ENCODE data around the gene KNSTRN.

Gene KNSTRN

DNA sequence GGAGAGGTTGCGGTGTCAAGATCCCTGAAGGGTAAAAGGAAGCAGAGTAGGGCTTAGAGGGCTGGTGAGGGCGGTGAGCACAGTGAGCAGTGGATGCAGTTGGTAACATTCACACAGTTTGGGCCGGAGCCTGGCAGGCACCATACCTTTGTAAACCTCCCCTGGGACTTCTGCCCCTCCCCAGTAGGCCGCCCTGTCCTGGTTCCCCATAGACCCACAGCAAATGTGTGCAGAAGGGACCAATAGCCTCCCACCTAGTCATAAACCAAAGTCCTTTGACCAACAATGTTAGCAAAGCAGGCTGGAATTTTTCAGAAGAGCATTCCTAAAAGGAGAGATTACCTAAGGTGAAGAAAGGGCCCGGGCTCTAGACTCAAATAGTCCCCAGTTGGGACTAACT is 33.4 kb upstream of the KNSTRN start:
- Histone ChIP-seq H3K9me3 (ENCODE audit: insufficient read depth, low read length) (no peaks in the 10 kb centered on the region), H3K4me2 (ENCODE audit: low read depth, low read length, poor library complexity, severe bottlenecking) (no peak overlapping the region), H3K79me2 (ENCODE audit: insufficient read depth, low read length) (no peaks in the 10 kb centered on the region), H3K27me3 (ENCODE audit: low read length) (no peaks in the 10 kb centered on the region), H4K20me1 (ENCODE audit: low read depth, low read length) (no peaks in the 10 kb centered on the region), H2AFZ (ENCODE audit: low read depth, low read length, severe bottlenecking) (no peak overlapping the region), H3K9ac (ENCODE audit: low read length) (no peak overlapping the region), H3F3A (ENCODE audit: insufficient read depth) (no peaks in the 10 kb centered on the region), H3K27ac (ENCODE audit: low read depth, low read length) (no peak overlapping the region), H3K4me3 (ENCODE audit: insufficient read depth, low read length, poor library complexity, severe bottlenecking) (no peak overlapping the region), H3K9me2 (replicated peaks; ENCODE audit: insufficient read depth, low read length) (no peaks in the 10 kb centered on the region), H3K36me3 (ENCODE audit: low read length) (no peaks in the 10 kb centered on the region)
- TF ChIP-seq CTCF (IDR thresholded peaks at IDR 0.05; ENCODE audit: insufficient read depth, low read length, poor library complexity, severe bottlenecking), result no peak
- TF ChIP-seq EZH2phosphoT487 (conservative IDR thresholded peaks at IDR 0.05; ENCODE audit: low read length), result no peak

DNA sequence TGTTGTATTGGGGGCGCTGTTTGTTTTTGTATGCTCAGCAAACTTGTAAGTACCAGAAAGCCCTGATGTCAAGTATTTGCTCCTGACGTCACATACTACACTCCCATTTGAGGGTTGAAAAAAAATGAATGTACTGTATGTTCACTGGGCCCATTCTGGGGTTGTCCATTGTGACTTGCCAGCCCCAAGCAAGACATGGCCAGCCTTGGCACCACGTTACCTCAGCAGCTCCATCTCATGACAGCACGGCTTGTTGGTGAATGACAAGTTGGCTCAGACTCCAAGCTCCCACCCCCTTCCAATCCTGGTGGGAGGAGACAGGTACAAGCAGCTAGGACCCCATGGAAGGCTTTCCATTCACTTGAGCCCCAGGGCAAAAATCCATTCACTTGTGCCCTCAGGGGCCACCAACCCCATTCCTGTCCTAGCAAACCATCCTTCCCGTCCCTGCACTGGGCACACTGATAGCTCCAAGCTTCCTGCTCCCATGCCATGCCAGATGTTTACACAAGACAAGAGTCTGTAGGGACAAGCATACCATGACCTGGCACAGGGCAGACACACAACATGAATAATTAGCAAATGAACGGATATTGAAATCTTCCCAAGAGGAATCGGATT is 30.1 kb upstream of the KNSTRN start:
- Histone ChIP-seq H3K27me3 (ENCODE audit: low read length) (no peaks in the 10 kb centered on the region), H4K20me1 (ENCODE audit: low read depth, low read length) (no peaks in the 10 kb centered on the region), H3K9me2 (replicated peaks; ENCODE audit: insufficient read depth, low read length) (no peaks in the 10 kb centered on the region), H3F3A (ENCODE audit: insufficient read depth) (no peaks in the 10 kb centered on the region), H3K9ac (ENCODE audit: low read length) (no peak overlapping the region), H3K27ac (ENCODE audit: low read depth, low read length) (no peak overlapping the region), H3K4me2 (ENCODE audit: low read depth, low read length, poor library complexity, severe bottlenecking) (no peak overlapping the region), H2AFZ (ENCODE audit: low read depth, low read length, severe bottlenecking) (no peak overlapping the region), H3K9me3 (ENCODE audit: insufficient read depth, low read length) (no peaks in the 10 kb centered on the region), H3K4me3 (ENCODE audit: insufficient read depth, low read length, poor library complexity, severe bottlenecking) (no peak overlapping the region), H3K79me2 (ENCODE audit: insufficient read depth, low read length) (no peaks in the 10 kb centered on the region), H3K36me3 (ENCODE audit: low read length) (no peaks in the 10 kb centered on the region)
- TF ChIP-seq EZH2phosphoT487 (conservative IDR thresholded peaks at IDR 0.05; ENCODE audit: low read length) (no peak), CTCF (IDR thresholded peaks at IDR 0.05; ENCODE audit: insufficient read depth, low read length, poor library complexity, severe bottlenecking) (no peak)

GRCh38 chr15:40353697-40354096 is 28.8 kb upstream of the KNSTRN start:
- Histone ChIP-seq H3K4me3 (ENCODE audit: insufficient read depth, low read length, poor library complexity, severe bottlenecking) (no peak overlapping the region), H4K20me1 (ENCODE audit: low read depth, low read length) (no peaks in the 10 kb centered on the region), H3K9ac (ENCODE audit: low read length) (no peak overlapping the region), H3K36me3 (ENCODE audit: low read length) (no peaks in the 10 kb centered on the region), H3K9me2 (replicated peaks; ENCODE audit: insufficient read depth, low read length) (no peaks in the 10 kb centered on the region), H3K9me3 (ENCODE audit: insufficient read depth, low read length) (no peaks in the 10 kb centered on the region), H3K79me2 (ENCODE audit: insufficient read depth, low read length) (no peaks in the 10 kb centered on the region), H2AFZ (ENCODE audit: low read depth, low read length, severe bottlenecking) (no peak overlapping the region), H3K27me3 (ENCODE audit: low read length) (no peaks in the 10 kb centered on the region), H3F3A (ENCODE audit: insufficient read depth) (no peaks in the 10 kb centered on the region), H3K4me2 (ENCODE audit: low read depth, low read length, poor library complexity, severe bottlenecking) (no peak overlapping the region), H3K27ac (ENCODE audit: low read depth, low read length) (no peak overlapping the region)
- TF ChIP-seq CTCF (IDR thresholded peaks at IDR 0.05; ENCODE audit: insufficient read depth, low read length, poor library complexity, severe bottlenecking) (no peak), EZH2phosphoT487 (conservative IDR thresholded peaks at IDR 0.05; ENCODE audit: low read length) (no peak)
